CD4-positive, alpha-beta T cell (primary cell): Measurements from ENCODE around the gene MAPK11. TPM values are rescaled to one million over a fixed set of nuclear protein-coding genes. Genes with fewer than 3 reads are reported as not detected.

Experiments used
- ATAC-seq: fragments of 200-7000 bp; cut with Tn5 transposase; one replicate; pipeline ENCODE4 v1.10.0; 2022; ENCODE audit warnings: mild to moderate bottlenecking; ENCODE audit not compliant: poor library complexity
- CTCF ChIA-PET: fragments of 350-600 bp; sonication (Branson Sonifier 250); formaldehyde crosslinking; loops from one replicate; lab custom pipeline; 2021; ENCODE audit warnings: antibody characterized with exemption, inconsistent platforms; lab: Charles Lee
- POLR2A ChIA-PET: fragments of 350-600 bp; sonication (Branson Sonifier 250); formaldehyde crosslinking; loops from one replicate; lab custom pipeline; 2021; ENCODE audit warnings: antibody characterized with exemption, inconsistent platforms; lab: Charles Lee
- DNase-seq, 14 experiments: peaks; one replicate each; pipeline ENCODE4 v3.0.0-alpha.2; 2013 to 2020; ENCODE audit warnings: mixed read lengths in 2 of 14
- H3K27ac ChIP-seq, 2 donors: one replicate each; pipeline versions ENCODE4 v1.5.1 to v1.7.0; 2013; ENCODE audit warnings: low read length in 2 of 2, low read depth in 1 of 2, mild to moderate bottlenecking in 1 of 2
- H3K27me3 ChIP-seq, 2 experiments: 1 replicate in 1 of 2; 2 replicates in 1 of 2; pipeline versions ENCODE4 v1.6.1 to v1.7.0; 2013; ENCODE audit warnings: low read length in 2 of 2, control low read depth in 1 of 2, mild to moderate bottlenecking in 1 of 2, moderate library complexity in 1 of 2; ENCODE audit not compliant: insufficient read depth in 2 of 2, control insufficient read depth in 1 of 2
- H3K36me3 ChIP-seq: one replicate; pipeline ENCODE4 v1.6.1; 2013; ENCODE audit warnings: low read length, control low read depth; ENCODE audit not compliant: insufficient read depth
- H3K4me1 ChIP-seq: one replicate; pipeline ENCODE4 v1.6.1; 2013; ENCODE audit warnings: low read length, control low read depth; ENCODE audit not compliant: insufficient read depth
- H3K4me3 ChIP-seq: one replicate; pipeline ENCODE4 v1.5.1; 2013; ENCODE audit warnings: mild to moderate bottlenecking, low read length, moderate library complexity
- H3K9me3 ChIP-seq, 2 experiments: 1 replicate in 1 of 2; 2 replicates in 1 of 2; pipeline versions ENCODE4 v1.6.1 to v1.7.0; 2013; ENCODE audit warnings: low read length in 2 of 2, mild to moderate bottlenecking in 2 of 2, control low read depth in 1 of 2, moderate library complexity in 1 of 2; ENCODE audit not compliant: control insufficient read depth in 1 of 2, insufficient read depth in 1 of 2
- H3K27ac Mint-ChIP-seq: one replicate; pipeline ENCODE4 v1.8.0; 2020; ENCODE audit warnings: mixed read lengths
- H3K27me3 Mint-ChIP-seq: one replicate; pipeline ENCODE4 v1.8.0; 2021; ENCODE audit warnings: mixed read lengths
- H3K36me3 Mint-ChIP-seq: one replicate; pipeline ENCODE4 v1.8.0; 2021; ENCODE audit warnings: low read depth, mixed read lengths
- H3K4me1 Mint-ChIP-seq: one replicate; pipeline ENCODE4 v1.8.0; 2021; ENCODE audit warnings: low read depth, mixed read lengths
- H3K4me3 Mint-ChIP-seq: one replicate; pipeline ENCODE4 v1.8.0; 2020; ENCODE audit warnings: mild to moderate bottlenecking, mixed read lengths
- H3K9me3 Mint-ChIP-seq: one replicate; pipeline ENCODE4 v1.8.0; 2020; ENCODE audit warnings: mixed read lengths
- intact Hi-C, 2 experiments: fragments of 100-400 bp; cut with DNase I in 1 of 2; cut with micrococcal nuclease in 1 of 2; formaldehyde crosslinking; loops; one replicate each; pipeline versions ENCODE4 v1.15.1 to v1.9.0; 2023 to 2025; cut with DNase I, micrococcal nuclease
- total RNA-seq, 174 experiments: library from RNA in 2 of 174; stranded (reverse) in 2 of 174; gene quantifications; one replicate each; pipeline ENCODE4 v1.2.3 and lab custom pipeline; 2021 to 2026
- TF ChIP-seq, protein P1 (sequence below): fragments of 200-600 bp; IDR thresholded peaks from one replicate; pipeline ENCODE4 v1.8.0; 2022; ENCODE audit warnings: antibody characterized with exemption, mild to moderate bottlenecking

Gene MAPK11
- total RNA-seq, 2 experiments from 2014 or later, result 4.2 to 4.9 TPM

DNA sequence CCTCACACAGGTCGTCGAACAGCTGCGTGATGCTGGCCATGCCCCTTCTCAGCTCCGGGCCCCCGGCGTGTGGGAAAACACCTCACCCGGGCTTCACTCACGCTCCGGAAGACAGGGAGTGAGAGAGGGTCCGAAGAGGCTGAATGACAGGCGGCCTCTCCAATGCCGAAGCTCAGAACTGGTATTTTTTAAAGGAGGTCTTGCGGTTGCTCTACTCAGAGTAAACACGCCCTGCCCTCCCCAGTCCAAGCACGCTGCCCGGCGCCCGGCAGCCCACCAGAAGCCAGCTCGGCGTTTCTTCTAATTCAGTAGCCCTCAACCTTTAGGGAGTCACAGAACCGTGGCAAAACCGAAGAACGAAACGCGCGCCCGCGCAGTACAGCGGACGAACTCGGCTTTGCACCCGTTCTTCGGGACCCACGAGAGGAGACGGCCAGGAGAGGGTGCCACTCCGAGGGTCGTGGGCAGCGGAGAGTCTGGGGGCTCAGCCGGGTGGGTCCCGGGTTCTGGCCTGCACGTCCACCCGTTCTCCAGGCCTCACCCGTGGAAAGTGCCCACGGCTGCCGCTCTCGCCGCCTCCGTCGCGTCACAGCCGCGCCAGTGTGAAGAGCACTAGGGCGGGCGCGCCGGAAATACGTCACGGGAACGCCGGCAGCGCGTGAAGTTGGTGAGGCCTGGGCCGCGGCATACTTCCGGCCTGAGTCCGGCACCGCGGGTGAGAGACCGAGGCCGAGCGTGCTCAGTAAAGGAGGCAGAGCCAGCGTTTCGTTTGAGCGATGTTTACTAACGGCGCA is 25.6 kb downstream of the MAPK11 start, which contains the start of gene TUBGCP6:
TSS of gene TUBGCP6 (minus strand) at position 604 of the 794 bp plus-strand sequence. CDS start at position 40, 564 bp downstream.
- ChIA-PET POLR2A (interaction anchor here (0.7 to 3.8 kb wide), 11 partner anchors 33 to 376 kb away, joined by 3 to 31 read pairs (median 6); partner anchors contain the start of genes DENND6B and SCO2), CTCF (interaction anchor here (1.4 to 3.1 kb wide), 4 partner anchors 32 to 318 kb away, joined by 3 to 16 read pairs (median 4); partner anchors contain the start of genes SCO2 and SYCE3)
- no peaks in the 10 kb centered on the region for H3K9me3 Mint-ChIP-seq
- Histone ChIP-seq H3K4me3 (peak within 1 kb of the TSS; percentile 100), H3K27ac (peak within 1 kb of the TSS; percentile 98), H3K36me3 (peaks cover 38% of the 10 kb centered on the region), H3K9me3 (no peaks in the 10 kb centered on the region), H3K27me3 (no peaks in the 10 kb centered on the region), H3K4me1 (peaks cover 92% of the 10 kb centered on the region)
- H3K27me3 Mint-ChIP-seq, result no peaks in the 10 kb centered on the region
- peaks cover 43% of the 10 kb centered on the region for H3K36me3 Mint-ChIP-seq
- peaks cover 47% of the 10 kb centered on the region for H3K4me1 Mint-ChIP-seq
- ATAC-seq (peak; percentile 73), DNase-seq (peak; percentile 76 to 97 (median 90))
- TF ChIP-seq, protein P1, sequence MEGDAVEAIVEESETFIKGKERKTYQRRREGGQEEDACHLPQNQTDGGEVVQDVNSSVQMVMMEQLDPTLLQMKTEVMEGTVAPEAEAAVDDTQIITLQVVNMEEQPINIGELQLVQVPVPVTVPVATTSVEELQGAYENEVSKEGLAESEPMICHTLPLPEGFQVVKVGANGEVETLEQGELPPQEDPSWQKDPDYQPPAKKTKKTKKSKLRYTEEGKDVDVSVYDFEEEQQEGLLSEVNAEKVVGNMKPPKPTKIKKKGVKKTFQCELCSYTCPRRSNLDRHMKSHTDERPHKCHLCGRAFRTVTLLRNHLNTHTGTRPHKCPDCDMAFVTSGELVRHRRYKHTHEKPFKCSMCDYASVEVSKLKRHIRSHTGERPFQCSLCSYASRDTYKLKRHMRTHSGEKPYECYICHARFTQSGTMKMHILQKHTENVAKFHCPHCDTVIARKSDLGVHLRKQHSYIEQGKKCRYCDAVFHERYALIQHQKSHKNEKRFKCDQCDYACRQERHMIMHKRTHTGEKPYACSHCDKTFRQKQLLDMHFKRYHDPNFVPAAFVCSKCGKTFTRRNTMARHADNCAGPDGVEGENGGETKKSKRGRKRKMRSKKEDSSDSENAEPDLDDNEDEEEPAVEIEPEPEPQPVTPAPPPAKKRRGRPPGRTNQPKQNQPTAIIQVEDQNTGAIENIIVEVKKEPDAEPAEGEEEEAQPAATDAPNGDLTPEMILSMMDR, result peak; percentile 33
- peak within 1 kb of the TSS; percentile 99 for H3K4me3 Mint-ChIP-seq
- intact Hi-C loops, result loop anchor here in 1 of 2 experiments (1.0 to 5.0 kb wide), 3 partner anchors 57 to 264 kb away; partner anchors contain the start of genes NCAPH2, PPP6R2 and TRABD
- H3K27ac Mint-ChIP-seq, result peak within 1 kb of the TSS; percentile 89

DNA sequence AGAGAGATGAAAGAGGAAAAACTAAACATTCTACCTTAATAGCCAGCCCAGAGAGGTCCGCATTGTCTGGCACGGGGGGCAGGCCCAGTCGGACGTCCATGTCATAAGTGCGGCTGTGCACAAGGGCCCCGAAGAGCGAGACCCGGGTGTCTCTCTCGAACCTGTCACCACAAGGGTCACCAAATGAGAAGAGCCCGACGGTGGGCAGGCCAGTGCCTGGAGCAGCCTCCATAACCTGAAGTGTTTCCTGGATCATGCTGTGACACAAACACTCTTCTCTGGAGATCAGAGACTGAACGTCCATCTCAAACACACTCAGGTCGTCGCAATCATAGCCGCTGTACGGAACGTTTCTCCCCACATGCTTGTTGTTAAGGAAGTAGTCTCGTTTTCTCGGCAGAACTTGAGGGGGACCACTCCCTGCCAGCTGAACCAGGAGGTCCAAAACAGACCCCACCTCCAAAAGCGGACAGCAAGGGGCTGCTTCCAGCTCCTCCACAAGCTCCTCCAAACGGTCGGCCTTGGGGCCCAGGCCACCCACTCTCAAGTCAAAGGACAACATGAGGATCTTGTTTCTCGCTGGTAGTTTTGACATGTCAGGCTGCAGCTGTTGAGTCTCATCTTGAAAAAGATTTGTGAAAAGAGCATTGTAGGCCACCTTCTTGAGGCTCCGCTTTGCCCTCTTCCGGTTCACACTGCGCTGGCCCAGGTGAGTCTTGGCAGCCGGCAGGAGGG is 26.3 kb downstream of the MAPK11 start:
- peak overlapping the region; percentile 89 for H3K27ac Mint-ChIP-seq
- ChIA-PET POLR2A (interaction anchor here (0.7 to 3.8 kb wide), 11 partner anchors 33 to 377 kb away, joined by 3 to 31 read pairs (median 6); partner anchors contain the start of genes DENND6B and SCO2), CTCF (interaction anchor here (1.4 to 3.1 kb wide), 4 partner anchors 33 to 319 kb away, joined by 3 to 16 read pairs (median 4); partner anchors contain the start of genes SCO2 and SYCE3)
- Histone ChIP-seq H3K27ac (peak overlapping the region; percentile 98), H3K36me3 (peaks cover 43% of the 10 kb centered on the region), H3K27me3 (no peaks in the 10 kb centered on the region), H3K9me3 (no peaks in the 10 kb centered on the region), H3K4me1 (peaks cover 86% of the 10 kb centered on the region), H3K4me3 (peak overlapping the region; percentile 100)
- peaks cover 47% of the 10 kb centered on the region for H3K4me1 Mint-ChIP-seq
- no peak for ATAC-seq
- intact Hi-C loops, result loop anchor here in 1 of 2 experiments (5.0 kb wide), 1 partner anchor 57 kb away; the partner anchor contains the start of gene TRABD
- peak overlapping the region; percentile 99 for H3K4me3 Mint-ChIP-seq
- peak in 1 of 14 experiments; percentile 37 for DNase-seq
- H3K27me3 Mint-ChIP-seq, result no peaks in the 10 kb centered on the region
- H3K36me3 Mint-ChIP-seq, result peaks cover 46% of the 10 kb centered on the region
- H3K9me3 Mint-ChIP-seq, result no peaks in the 10 kb centered on the region
- TF ChIP-seq, protein P1, result no peak
